Neural progenitor cell (in vitro differentiated cells): ENCODE data around the gene ARHGAP42.

Source experiments
- CTCF ChIP-seq: fragments of 200-600 bp; sonication (generic); IDR thresholded peaks from 2 replicates; pipeline ENCODE4 v1.5.1; 2017; ENCODE audit warnings: antibody characterized with exemption, mild to moderate bottlenecking
- EZH2phosphoT487 ChIP-seq: fragments of 200-600 bp; sonication (generic); IDR thresholded peaks from 2 replicates; pipeline ENCODE4 v1.6.1; 2017; ENCODE audit warnings: antibody characterized with exemption

- TF ChIP-seq CTCF (no peak), EZH2phosphoT487 (no peak)
Observed at GRCh38 chr11:100805506-100806199, 118.6 kb downstream of the ARHGAP42 start.
